Fibroblast of skin of right quadriceps (primary cell): ENCODE measurements around the gene IL5RA.
A peak's percentile ranks its signal among the peaks of the same experiment; 100 is the strongest.

Experiments
- DNase-seq: peaks from one replicate; pipeline ENCODE4 v3.0.0-alpha.2; 2013

IL5RA gene, protein sequence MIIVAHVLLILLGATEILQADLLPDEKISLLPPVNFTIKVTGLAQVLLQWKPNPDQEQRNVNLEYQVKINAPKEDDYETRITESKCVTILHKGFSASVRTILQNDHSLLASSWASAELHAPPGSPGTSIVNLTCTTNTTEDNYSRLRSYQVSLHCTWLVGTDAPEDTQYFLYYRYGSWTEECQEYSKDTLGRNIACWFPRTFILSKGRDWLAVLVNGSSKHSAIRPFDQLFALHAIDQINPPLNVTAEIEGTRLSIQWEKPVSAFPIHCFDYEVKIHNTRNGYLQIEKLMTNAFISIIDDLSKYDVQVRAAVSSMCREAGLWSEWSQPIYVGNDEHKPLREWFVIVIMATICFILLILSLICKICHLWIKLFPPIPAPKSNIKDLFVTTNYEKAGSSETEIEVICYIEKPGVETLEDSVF

GRCh38 chr3:3110299-3110630 is at the start of gene IL5RA:
Gene IL5RA (minus strand): TSS chr3:3110374. CDS start chr3:3104984, 5,390 bp downstream.
- DNase-seq: no peak

GRCh38 chr3:3157484-3157883 is 47.3 kb upstream of the IL5RA start:
- DNase-seq: no peak

DNA sequence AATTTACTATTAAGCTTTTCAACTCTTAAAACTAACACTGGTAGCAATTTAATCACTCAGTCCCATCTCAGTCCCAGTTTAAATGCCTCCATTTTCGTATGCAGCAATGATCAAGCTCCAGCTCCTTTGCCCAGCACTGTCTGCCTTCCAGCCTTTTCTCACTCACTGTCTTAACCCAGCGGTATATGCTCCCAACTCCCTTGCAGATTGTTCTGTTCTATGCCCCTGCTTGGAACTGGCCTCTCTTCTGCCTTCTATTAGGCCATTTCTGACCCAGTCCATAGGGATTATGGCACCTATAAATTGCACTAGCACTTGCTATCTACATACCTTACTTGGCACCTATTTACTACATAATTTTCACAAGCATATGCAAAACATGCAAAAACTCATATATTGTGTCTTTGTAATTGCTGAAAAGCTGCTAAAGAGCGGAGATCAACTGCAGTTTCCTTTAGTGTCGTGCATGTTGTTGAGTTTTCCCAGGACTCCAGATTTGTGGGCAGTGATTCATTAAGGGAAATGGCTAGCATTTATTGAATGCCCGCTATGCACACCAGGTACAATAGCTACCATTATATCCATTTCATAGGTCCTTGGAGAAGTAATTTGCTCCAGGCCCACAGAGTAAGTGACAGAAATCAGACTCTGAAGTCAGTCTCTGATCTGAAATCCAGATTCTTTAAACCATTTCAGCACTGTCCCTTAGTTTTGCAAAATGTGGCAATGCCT is 44.9 kb upstream of the IL5RA start:
- no peak for DNase-seq

- DNase-seq: no peak
Measured at GRCh38 chr3:3151513-3151912, 41.3 kb upstream of the IL5RA start.

DNA sequence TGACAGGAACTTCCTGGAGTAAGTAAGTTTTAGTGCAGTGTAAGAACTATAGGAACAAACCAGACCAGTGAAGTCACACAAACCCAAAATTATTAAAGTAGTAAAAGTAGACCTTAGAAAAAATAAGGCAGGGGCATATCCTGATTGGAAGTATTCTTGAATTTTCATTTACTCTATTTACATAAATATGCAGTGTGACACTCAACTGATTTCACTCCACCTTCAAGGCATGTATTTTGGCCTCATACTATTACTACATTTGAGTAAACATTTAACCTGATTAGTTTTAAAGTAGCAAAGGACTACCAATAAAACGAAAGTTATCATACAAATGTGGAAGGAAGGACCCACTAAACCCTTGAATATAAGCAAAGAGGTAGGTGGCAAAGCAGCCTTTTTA is 39.4 kb upstream of the IL5RA start:
- DNase-seq: no peak

DNA sequence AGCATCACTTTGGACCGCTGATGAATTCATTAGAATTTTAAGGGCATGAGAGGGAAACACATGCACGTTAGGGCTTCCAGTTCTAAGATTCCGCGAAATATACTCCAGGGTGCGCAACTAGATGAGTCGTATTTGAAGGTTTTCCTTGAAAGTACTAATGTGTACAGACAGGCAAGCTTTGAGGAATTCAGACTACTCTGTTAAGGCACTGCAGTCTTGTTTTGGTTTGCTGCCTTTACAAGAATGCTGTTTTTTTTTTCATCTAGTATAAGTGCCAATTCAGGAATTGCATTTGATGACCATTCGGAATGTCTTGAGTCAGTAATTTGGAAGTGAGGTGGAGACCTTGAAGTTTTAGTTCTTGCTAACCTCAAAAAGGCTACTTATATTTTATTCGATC is 35.7 kb upstream of the IL5RA start:
- no peak for DNase-seq

GRCh38 chr3:3141939-3142338 is 31.8 kb upstream of the IL5RA start:
- DNase-seq: no peak

DNA sequence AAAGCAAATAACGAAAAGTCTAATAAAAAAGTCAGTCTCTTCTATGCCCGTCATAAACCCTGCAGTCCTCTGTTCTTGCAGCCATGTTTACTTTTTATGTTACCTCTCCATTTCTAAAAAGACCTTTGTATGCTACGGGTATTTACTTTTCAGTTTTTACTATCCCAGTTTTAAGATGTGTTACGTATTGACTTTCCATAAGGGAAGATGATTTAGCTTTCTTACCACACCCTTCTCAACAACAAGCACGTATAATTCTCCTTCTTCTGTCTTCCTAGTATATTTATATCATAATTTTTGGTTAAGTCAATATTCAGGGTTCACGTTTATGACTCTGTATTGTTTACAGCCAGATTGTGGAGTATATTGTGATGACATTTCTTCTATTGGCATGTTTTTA is 27.4 kb upstream of the IL5RA start:
- no peak for DNase-seq

DNA sequence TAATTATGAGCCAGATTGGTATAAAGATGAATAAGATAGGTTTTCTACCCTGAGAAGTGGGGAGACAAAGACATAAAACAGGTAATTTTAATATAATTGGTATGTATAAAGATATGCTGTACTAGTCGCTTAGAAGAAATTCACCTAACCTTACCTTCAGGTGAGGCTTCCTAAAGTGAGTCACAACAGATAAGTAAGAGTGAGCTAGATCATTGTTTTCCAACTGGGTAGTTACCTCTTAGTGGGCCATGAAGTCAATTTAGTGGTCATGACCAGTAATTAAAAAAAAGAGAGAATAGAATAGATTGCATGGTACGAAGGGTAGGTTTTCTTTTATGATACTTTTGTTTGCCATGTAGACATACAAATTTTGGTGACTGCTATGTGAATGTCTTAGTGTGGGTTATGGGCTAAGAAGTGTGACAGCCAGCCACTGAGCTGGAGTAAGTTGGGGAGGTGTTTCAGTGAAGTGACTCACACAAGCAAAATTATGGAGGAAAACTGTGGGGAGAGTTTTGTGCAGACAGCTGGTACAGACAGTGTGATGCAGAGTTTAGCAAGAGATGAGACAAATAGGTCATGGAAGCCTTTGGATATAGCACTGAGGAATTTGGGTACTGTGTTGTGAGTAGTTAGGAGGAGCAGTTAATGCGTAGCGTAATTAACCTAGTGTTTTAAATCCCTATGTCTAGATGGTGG is 24.7 kb upstream of the IL5RA start:
- peak; percentile 10 for DNase-seq

DNA sequence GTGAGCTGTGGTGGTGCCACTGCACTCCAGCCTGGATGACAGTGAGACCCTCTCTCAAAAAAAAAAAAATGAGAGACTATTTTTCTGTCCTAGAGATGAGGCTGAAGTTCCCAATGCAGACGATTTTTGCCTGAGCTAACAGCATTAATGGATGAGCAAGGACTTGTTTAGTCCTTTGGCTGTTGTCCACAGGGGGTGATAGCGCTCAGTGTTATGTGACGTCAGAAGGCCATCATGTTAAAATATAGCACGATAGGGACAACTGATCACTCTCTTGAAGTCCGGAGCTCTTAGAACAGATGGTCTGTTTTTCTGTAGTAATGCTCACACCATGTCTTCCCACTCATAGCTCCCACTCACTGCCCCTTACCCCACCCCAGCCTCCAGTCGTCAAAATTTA is 23.3 kb upstream of the IL5RA start:
- DNase-seq: no peak

- DNase-seq: no peak
Measured at GRCh38 chr3:3129579-3129978, 19.4 kb upstream of the IL5RA start.

GRCh38 chr3:3127432-3128010 is 17.3 kb upstream of the IL5RA start:
- DNase-seq: peak; percentile 11

DNA sequence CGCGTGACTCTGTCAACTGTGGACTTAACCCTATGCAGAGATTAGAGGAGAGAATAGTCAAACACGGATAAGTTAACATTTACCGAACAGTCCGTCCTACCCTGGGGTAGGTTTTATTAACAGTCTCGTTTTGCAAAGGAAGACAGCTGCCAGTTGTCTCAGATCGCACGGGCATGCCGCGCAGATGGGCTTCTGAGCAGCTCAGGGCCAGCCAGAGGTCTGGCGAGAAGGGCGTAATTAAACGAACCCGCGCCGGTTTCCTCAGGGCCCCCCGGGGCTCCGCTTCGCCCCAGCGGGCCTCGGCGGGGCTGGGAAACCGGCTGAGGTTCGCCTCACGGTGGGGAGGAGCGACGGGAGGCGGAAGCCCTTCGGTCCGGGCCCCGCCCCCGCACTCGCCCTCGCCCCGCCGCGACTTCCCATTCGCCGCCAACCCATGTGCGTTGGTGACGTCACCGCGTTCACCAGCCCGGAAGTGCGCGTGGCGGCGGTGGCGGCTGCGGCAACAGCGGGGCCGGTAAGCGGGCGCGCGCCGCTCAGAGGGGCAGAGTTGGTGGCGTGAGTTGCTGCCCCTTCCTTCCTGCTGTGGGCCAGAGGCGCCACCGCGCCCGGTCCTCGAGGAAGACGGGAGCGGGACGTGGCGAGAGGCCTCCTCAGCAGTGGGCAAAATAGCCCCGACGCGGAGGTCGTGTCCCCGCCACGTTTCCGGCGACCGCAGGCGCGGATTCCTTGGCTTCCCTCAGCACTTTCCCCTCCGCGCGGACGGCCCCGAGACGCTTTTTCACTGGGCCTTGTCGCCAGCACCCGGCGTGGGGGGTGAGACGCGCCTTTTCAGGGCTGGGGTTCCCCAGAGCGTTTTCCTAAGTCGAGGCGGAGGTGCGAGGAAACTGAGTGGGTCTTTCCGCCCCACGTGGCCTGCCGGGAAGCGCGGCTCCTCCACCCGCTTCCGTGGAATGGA is 16.6 kb upstream of the IL5RA start, which contains the start of gene TRNT1:
TRNT1 (plus strand) TSS at position 464 of the 955 bp plus-strand sequence. CDS start 2,101 bp downstream, outside the sequence.
- peak; percentile 93 for DNase-seq

GRCh38 chr3:3125977-3126376 is 15.8 kb upstream of the IL5RA start:
- no peak for DNase-seq

DNA sequence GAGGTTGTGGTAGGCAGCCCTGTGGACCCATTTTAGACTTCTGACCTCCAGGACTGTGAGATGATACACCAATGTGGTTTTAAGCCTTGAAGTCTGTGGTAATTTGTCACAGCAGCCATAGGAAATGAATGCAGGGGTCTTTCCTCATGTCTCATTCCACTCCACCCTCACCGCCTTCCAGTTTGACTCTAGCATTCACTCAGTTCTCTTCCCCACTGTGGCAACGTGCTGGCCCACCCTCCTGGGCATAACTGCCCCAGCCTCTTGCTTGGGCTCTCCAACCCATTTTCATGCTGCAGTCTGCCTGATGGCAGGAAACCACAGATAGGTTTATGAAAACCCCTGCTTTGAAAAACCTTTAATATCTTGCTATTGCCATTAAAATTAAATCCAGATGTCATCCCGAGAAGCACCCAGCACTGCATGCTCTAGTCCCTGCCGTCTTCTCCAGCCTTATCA is 9.2 kb upstream of the IL5RA start:
- DNase-seq: peak; percentile 2

DNA sequence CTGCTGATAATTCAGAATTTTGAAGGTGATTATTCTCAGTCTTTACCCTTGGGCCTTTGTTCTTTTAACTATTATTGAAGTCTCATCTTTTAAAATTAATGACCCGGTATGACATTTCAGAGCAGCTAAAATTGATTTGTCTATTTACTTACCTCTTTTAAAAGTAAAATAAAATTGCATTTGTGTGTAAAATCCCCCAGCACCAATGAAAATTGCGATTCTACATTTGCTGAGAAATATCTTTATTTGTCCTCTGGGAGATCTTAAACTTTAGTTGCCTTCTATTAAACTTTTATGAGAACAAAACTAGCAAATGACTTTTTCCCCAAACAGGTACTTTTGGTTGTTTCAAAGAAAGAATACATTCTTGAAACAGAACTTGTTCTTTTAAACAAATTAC is 7.5 kb upstream of the IL5RA start:
- DNase-seq: no peak

DNA sequence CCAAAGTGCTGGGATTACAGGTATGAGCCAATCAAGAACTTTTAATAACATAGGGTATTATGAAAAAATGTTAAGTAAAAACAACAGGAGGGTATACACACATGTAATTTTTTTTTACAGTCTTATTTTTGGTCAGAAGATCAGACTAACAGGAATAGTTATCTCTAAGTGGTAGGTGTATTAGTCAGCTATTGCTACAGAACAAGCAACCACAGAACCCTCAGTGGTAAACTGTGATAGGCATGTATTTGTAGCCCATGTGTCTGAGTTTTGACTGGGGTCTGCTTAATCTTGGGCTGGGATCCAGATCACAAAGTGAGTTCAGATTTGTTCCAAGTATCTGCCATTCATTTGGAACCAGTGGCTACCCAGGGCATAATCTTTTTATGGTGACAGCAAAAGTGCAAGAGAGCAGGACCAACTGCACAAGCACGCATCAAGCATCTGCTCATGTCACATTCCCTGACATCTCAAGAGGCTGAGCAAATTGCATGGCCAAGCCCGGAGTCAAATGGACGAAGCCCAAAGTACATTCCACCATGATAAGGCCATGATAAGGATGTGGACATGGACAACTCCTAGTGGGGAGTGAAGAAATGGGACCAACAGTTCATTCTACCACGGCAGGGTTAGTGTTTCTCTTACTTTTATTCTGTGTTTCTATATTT is 3.0 kb upstream of the IL5RA start:
- no peak for DNase-seq

GRCh38 chr3:3110749-3111361 is 681 bp upstream of the IL5RA start:
- DNase-seq: no peak

GRCh38 chr3:3109407-3110298 is 521 bp downstream of the IL5RA start:
- no peak for DNase-seq

GRCh38 chr3:3107858-3108257 is 2.3 kb downstream of the IL5RA start:
- no peak for DNase-seq
